Panc1 (cell line): ENCODE data around the gene INTS2. TPM values are rescaled to one million over a fixed set of nuclear protein-coding genes. Genes with fewer than 3 reads are reported as not detected.

ENCODE experiments used
- ATAC-seq: fragments of 200-7000 bp; cut with Tn5 transposase; 2 replicates; pipeline ENCODE4 v1.9.1; 2020; ENCODE audit warnings: mild to moderate bottlenecking, moderate library complexity
- BruUV-seq: library from RNA; stranded (reverse); fragments of 400-500 nt; replicated peaks from 2 replicates; lab custom pipeline; 2021; lab: Mats Ljungman, UMichigan
- CTCF ChIA-PET: fragments of 300-600 bp; sonication (Branson Sonifier 250); formaldehyde crosslinking; loops from one replicate; lab custom pipeline; 2022; ENCODE audit warnings: antibody characterized with exemption; lab: Charles Lee
- POLR2A ChIA-PET: fragments of 300-600 bp; sonication (Branson Sonifier 250); formaldehyde crosslinking; loops from one replicate; lab custom pipeline; 2022; ENCODE audit warnings: antibody characterized with exemption; lab: Charles Lee
- DNase-seq: peaks from one replicate; pipeline ENCODE4 v3.0.0-alpha.2; 2010; ENCODE audit warnings: low read depth, low spot score
- H3K27ac ChIP-seq: 2 replicates; pipeline ENCODE4 v1.5.1; 2011; ENCODE audit warnings: mild to moderate bottlenecking, low read length, inconsistent platforms
- H3K27me3 ChIP-seq: fragments of 200-500 bp; sonication (Bioruptor generic); 2 replicates; pipeline ENCODE4 v1.6.0; 2014; ENCODE audit warnings: low read length, inconsistent platforms; ENCODE audit not compliant: control insufficient read depth, insufficient read depth
- H3K36me3 ChIP-seq: fragments of 200-500 bp; sonication (Bioruptor generic); 2 replicates; pipeline ENCODE4 v1.5.1; 2014; ENCODE audit warnings: inconsistent platforms, mild to moderate bottlenecking, low read length, moderate library complexity; ENCODE audit not compliant: control insufficient read depth, insufficient read depth
- H3K4me1 ChIP-seq: 2 replicates; pipeline ENCODE4 v1.5.1; 2011; ENCODE audit warnings: inconsistent platforms, mild to moderate bottlenecking, low read length, moderate library complexity; ENCODE audit not compliant: control insufficient read depth, insufficient read depth
- H3K4me3 ChIP-seq, 2 experiments: 2 replicates each; pipeline ENCODE4 v1.5.1; 2011 to 2012; ENCODE audit warnings: low read depth in 2 of 2, low read length in 2 of 2, mild to moderate bottlenecking in 2 of 2, inconsistent platforms in 1 of 2, moderate library complexity in 1 of 2
- H3K9me3 ChIP-seq: fragments of 200-500 bp; sonication (Bioruptor generic); 2 replicates; pipeline ENCODE4 v1.5.1; 2014; ENCODE audit warnings: low read depth, mild to moderate bottlenecking, inconsistent platforms, low read length, moderate library complexity; ENCODE audit not compliant: control insufficient read depth, insufficient read depth
- POLR2AphosphoS5 ChIP-seq: IDR thresholded peaks from 2 replicates; pipeline ENCODE4 v1.6.1; 2012; ENCODE audit warnings: mild to moderate bottlenecking, low read depth, low read length, moderate library complexity
- SIN3A ChIP-seq: IDR thresholded peaks from 2 replicates; pipeline ENCODE4 v1.6.1; 2012; ENCODE audit warnings: low read depth, mild to moderate bottlenecking, low read length, moderate library complexity, borderline replicate concordance; ENCODE audit not compliant: insufficient read depth
- TCF7L2 ChIP-seq: IDR thresholded peaks from 2 replicates; pipeline ENCODE4 v1.6.1; 2011; ENCODE audit warnings: mild to moderate bottlenecking, low read depth, low read length, inconsistent platforms
- in situ Hi-C: cut with HindIII; loops from 2 replicates; pipeline ENCODE4 v1.10.0; 2016; ENCODE audit warnings: low sequenced_read_pairs, low pct_unique_long_range_greater_than_20kb
- intact Hi-C: fragments of 100-400 bp; cut with micrococcal nuclease; formaldehyde crosslinking; loops from one replicate; pipeline ENCODE4 v1.10.0; 2022; ENCODE audit not compliant: unreplicated experiment
- total RNA-seq: library from RNA; stranded (reverse); gene quantifications from one replicate; pipeline ENCODE4 v1.2.1, GENCODE V29; 2021; ENCODE audit not compliant: unreplicated experiment
- TF ChIP-seq, protein P1 (sequence below), 2 experiments: IDR thresholded peaks; 2 replicates each; pipeline ENCODE4 v1.6.1; 2011 to 2012; ENCODE audit warnings: low read depth in 2 of 2, control low read depth in 1 of 2, low read length in 1 of 2, mild to moderate bottlenecking in 1 of 2, moderate library complexity in 1 of 2; ENCODE audit not compliant: insufficient read depth in 1 of 2
- TF ChIP-seq, protein P2 (sequence below): fragments of 450-650 bp; IDR thresholded peaks from 2 replicates; pipeline ENCODE4 v1.5.1; 2017; ENCODE audit warnings: mild to moderate bottlenecking

Gene INTS2
- total RNA-seq, 1 experiment from 2014 or later, result 32.5 TPM

DNA sequence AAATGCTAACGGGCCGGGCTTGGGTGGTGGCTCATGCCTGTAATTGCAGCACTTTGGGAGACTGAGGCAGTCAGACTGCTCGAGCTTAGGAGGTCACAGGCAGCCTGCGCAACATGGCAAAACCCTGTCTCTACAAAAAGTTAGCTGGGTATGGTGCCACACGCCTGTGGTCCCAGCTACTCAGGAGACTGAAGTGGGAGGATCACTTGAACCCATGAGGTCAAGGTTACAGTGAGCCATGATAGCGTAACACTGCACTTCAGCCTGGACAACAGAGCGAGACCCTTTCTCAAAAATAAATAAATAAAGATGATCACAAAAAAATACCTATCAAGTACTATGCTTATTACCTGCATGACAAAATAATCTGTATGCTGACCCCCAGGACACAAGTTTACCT lies 46.3 kb upstream of the INTS2 start:
- H3K36me3 ChIP-seq, result peaks cover 25% of the 10 kb centered on the region
- in situ Hi-C loops, result no loop called here
- H3K27ac ChIP-seq, result no peak overlapping the region
- intact Hi-C loops, result no loop called here
- H3K4me3 ChIP-seq, result no peak overlapping the region
- TF ChIP-seq TCF7L2 (no peak), SIN3A (no peak)
- TF ChIP-seq, protein P1, sequence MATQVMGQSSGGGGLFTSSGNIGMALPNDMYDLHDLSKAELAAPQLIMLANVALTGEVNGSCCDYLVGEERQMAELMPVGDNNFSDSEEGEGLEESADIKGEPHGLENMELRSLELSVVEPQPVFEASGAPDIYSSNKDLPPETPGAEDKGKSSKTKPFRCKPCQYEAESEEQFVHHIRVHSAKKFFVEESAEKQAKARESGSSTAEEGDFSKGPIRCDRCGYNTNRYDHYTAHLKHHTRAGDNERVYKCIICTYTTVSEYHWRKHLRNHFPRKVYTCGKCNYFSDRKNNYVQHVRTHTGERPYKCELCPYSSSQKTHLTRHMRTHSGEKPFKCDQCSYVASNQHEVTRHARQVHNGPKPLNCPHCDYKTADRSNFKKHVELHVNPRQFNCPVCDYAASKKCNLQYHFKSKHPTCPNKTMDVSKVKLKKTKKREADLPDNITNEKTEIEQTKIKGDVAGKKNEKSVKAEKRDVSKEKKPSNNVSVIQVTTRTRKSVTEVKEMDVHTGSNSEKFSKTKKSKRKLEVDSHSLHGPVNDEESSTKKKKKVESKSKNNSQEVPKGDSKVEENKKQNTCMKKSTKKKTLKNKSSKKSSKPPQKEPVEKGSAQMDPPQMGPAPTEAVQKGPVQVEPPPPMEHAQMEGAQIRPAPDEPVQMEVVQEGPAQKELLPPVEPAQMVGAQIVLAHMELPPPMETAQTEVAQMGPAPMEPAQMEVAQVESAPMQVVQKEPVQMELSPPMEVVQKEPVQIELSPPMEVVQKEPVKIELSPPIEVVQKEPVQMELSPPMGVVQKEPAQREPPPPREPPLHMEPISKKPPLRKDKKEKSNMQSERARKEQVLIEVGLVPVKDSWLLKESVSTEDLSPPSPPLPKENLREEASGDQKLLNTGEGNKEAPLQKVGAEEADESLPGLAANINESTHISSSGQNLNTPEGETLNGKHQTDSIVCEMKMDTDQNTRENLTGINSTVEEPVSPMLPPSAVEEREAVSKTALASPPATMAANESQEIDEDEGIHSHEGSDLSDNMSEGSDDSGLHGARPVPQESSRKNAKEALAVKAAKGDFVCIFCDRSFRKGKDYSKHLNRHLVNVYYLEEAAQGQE (IDR thresholded peaks at IDR 0.05; ENCODE audit: insufficient read depth in 1 of 2, low read depth in 2 of 2, low read length in 1 of 2), result no peak
- DNase-seq, result no peak
- no TSS peak for BruUV-seq
- H3K27me3 ChIP-seq, result no peaks in the 10 kb centered on the region
- no peaks in the 10 kb centered on the region for H3K9me3 ChIP-seq
- ChIA-PET CTCF (no interaction called here), POLR2A (no interaction called here)
- no peaks in the 10 kb centered on the region for H3K4me1 ChIP-seq
- no peak for ATAC-seq

DNA sequence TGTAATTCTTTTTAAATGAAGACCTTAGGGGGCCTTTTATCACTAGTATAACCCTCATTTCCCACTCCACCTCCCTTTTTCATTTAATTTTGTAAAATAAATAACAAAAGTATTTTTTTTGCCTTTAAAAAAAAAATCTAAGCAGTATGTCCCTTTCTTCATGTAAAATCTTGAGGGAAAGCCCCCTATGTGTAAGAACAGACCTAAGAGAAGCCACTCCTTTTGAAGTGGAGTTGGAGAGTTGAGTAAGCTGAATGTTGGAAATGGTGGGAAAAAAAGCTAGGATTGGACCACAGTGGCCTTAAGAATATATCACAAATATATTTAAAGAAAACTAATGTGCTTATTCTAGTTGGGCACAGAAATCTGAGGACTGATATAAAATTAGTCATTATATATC lies 44.5 kb upstream of the INTS2 start:
- Histone ChIP-seq H3K4me1 (no peaks in the 10 kb centered on the region), H3K27me3 (no peaks in the 10 kb centered on the region), H3K4me3 (no peak overlapping the region), H3K36me3 (peaks cover 28% of the 10 kb centered on the region), H3K9me3 (no peaks in the 10 kb centered on the region), H3K27ac (no peak overlapping the region)
- no peak for ATAC-seq
- no TSS peak for BruUV-seq
- intact Hi-C loops (no loop called here), in situ Hi-C loops (no loop called here)
- ChIA-PET POLR2A (interaction anchor here (0.7 kb wide), 1 partner anchor 1858 kb away, joined by 4 read pairs; no protein-coding TSS in a partner anchor), CTCF (no interaction called here)
- DNase-seq, result no peak
- TF ChIP-seq SIN3A (no peak), POLR2AphosphoS5 (no peak), TCF7L2 (no peak)
- TF ChIP-seq, protein P2, sequence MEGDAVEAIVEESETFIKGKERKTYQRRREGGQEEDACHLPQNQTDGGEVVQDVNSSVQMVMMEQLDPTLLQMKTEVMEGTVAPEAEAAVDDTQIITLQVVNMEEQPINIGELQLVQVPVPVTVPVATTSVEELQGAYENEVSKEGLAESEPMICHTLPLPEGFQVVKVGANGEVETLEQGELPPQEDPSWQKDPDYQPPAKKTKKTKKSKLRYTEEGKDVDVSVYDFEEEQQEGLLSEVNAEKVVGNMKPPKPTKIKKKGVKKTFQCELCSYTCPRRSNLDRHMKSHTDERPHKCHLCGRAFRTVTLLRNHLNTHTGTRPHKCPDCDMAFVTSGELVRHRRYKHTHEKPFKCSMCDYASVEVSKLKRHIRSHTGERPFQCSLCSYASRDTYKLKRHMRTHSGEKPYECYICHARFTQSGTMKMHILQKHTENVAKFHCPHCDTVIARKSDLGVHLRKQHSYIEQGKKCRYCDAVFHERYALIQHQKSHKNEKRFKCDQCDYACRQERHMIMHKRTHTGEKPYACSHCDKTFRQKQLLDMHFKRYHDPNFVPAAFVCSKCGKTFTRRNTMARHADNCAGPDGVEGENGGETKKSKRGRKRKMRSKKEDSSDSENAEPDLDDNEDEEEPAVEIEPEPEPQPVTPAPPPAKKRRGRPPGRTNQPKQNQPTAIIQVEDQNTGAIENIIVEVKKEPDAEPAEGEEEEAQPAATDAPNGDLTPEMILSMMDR, result no peak
- TF ChIP-seq, protein P1 (IDR thresholded peaks at IDR 0.05; ENCODE audit: insufficient read depth in 1 of 2, low read depth in 2 of 2, low read length in 1 of 2), result no peak
